ENCODE data around the gene CUEDC1. TPM values are rescaled to one million over a fixed set of nuclear protein-coding genes. Genes with fewer than 3 reads are reported as not detected.
"Not testable (repeated sequence)": the region's sequence is repeated elsewhere in the genome, so short reads cannot be mapped to it uniquely, and the experiment has no call there.

CUEDC1 gene
- total RNA-seq, 1 experiment from 2014 or later: 27.5 TPM

DNA sequence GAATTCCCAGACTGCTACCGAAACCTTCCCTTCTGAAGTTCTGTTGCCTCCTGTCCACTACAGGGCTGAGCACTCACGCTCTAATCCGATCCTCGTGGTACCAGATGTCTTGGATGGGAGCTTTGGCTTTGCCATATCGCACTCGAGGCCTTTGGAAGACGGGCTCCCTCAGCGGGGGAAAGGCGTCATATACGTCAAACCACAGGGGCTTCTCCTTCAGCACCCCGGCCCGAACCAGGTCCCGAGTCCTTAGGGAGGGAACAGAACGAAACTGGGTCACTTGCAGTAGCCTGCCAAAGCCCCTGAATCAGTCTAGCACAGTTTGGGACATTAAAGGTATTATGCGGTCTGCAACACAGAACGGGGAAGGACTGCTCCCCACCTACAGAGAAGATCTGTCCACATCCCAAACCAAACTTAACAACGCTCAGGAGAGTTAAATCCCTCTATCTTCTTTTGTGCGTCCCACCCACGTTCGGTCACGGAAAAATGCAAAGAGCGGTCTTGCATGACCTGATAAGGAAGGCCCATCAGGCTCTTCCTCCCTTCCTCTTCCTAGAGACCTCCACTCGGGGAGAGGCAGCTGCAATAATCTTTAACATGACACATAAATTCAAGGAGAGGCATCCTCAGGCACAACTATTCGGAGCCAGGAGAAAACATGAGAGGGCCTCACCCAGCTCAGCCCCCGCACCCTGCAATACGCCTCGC lies 105.9 kb downstream of the CUEDC1 start:
- ChIA-PET CTCF (interaction anchor here (1.0 to 1.2 kb wide), 4 partner anchors 10 to 158 kb away, joined by 3 to 10 read pairs (median 4); partner anchors contain the start of gene SRSF1), POLR2A (interaction anchor here (0.7 to 1.2 kb wide), 5 partner anchors 12 to 327 kb away, joined by 3 to 6 read pairs (median 3); partner anchors contain the start of gene SRSF1)
- Mint-ChIP-seq H3K4me3 (ENCODE audit: unreplicated experiment) (peak overlapping the region; percentile 92), H3K36me3 (ENCODE audit: insufficient read depth, unreplicated experiment) (peaks cover 43% of the 10 kb centered on the region), H3K4me1 (ENCODE audit: low read depth, unreplicated experiment) (peaks cover 26% of the 10 kb centered on the region), H3K27me3 (ENCODE audit: insufficient read depth, unreplicated experiment) (no peaks in the 10 kb centered on the region), H3K9me3 (ENCODE audit: unreplicated experiment) (no peaks in the 10 kb centered on the region), H3K27ac (ENCODE audit: unreplicated experiment) (peak overlapping the region; percentile 94)
- Histone ChIP-seq H3K27me3 (replicated peaks; ENCODE audit: control insufficient read depth, insufficient read depth, low read length) (no peaks in the 10 kb centered on the region), H3K36me3 (ENCODE audit: control insufficient read depth, insufficient read depth, low read length) (no peaks in the 10 kb centered on the region), H3K9me3 (no peaks in the 10 kb centered on the region), H3K4me1 (peaks cover 18% of the 10 kb centered on the region), H3K4me3 (ENCODE audit: low read depth, low read length) (peak overlapping the region; percentile 84)
- TF ChIP-seq, protein P1, sequence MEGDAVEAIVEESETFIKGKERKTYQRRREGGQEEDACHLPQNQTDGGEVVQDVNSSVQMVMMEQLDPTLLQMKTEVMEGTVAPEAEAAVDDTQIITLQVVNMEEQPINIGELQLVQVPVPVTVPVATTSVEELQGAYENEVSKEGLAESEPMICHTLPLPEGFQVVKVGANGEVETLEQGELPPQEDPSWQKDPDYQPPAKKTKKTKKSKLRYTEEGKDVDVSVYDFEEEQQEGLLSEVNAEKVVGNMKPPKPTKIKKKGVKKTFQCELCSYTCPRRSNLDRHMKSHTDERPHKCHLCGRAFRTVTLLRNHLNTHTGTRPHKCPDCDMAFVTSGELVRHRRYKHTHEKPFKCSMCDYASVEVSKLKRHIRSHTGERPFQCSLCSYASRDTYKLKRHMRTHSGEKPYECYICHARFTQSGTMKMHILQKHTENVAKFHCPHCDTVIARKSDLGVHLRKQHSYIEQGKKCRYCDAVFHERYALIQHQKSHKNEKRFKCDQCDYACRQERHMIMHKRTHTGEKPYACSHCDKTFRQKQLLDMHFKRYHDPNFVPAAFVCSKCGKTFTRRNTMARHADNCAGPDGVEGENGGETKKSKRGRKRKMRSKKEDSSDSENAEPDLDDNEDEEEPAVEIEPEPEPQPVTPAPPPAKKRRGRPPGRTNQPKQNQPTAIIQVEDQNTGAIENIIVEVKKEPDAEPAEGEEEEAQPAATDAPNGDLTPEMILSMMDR (IDR thresholded peaks at IDR 0.05; ENCODE audit: insufficient read depth in 1 of 2, low read depth in 1 of 2, low read length in 1 of 2, severe bottlenecking in 1 of 2, unreplicated experiment in 1 of 2): no peak
- intact Hi-C loops (cut with micrococcal nuclease; ENCODE audit: unreplicated experiment): no loop called here
- BruUV-seq (replicated peaks): no TSS peak
- no peak for DNase-seq

DNA sequence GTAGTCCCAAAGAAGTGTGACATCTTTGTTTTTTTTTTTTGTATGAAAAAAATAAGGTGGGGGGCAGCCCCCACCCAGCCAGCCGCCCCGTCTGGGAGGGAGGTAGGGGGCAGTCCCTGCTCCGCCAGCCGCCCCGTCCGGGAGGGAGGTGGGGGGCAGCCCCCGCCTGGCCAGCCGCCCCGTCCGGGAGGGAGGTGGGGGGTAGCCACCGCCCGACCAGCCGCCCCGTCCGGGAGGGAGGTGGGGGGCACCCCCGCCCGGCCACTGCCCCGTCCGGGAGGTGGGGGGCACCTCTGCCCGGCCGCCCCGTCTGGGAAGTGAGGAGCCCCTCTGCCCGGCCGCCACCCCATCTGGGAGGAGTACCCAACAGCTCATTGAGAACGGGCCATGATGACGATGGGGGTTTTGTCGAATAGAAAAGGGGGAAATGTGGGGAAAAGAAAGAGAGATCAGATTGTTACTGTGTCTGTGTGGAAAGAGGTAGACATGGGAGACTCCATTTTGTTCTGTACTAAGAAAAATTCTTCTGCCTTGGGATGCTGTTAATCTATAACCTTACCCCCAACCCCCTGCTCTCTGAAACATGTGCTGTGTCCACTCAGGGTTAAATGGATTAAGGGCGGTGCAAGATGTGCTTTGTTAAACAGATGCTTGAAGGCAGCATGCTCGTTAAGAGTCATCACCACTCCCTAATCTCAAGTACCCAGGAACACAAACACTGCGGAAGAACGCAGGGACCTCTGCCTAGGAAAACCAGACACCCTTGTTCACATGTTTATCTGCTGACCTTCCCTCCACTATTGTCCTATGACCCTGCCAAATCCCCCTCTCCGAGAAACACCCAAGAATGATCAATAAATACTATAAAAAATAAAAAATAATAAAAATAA lies 108.9 kb downstream of the CUEDC1 start:
- CTCF ChIA-PET; BruUV-seq (replicated peaks); H3K4me3 ChIP-seq (ENCODE audit: low read depth, low read length): not testable (repeated sequence)

GRCh38 chr17:57842280-57842679 lies 112.9 kb downstream of the CUEDC1 start:
- TF ChIP-seq, protein P1 (IDR thresholded peaks at IDR 0.05; ENCODE audit: insufficient read depth in 1 of 2, low read depth in 1 of 2, low read length in 1 of 2, severe bottlenecking in 1 of 2, unreplicated experiment in 1 of 2): no peak
- Mint-ChIP-seq H3K27me3 (ENCODE audit: insufficient read depth, unreplicated experiment) (no peaks in the 10 kb centered on the region), H3K4me3 (ENCODE audit: unreplicated experiment) (no peak overlapping the region), H3K9me3 (ENCODE audit: unreplicated experiment) (no peaks in the 10 kb centered on the region), H3K36me3 (ENCODE audit: insufficient read depth, unreplicated experiment) (peaks cover 80% of the 10 kb centered on the region), H3K27ac (ENCODE audit: unreplicated experiment) (no peak overlapping the region), H3K4me1 (ENCODE audit: low read depth, unreplicated experiment) (peaks cover 5% of the 10 kb centered on the region)
- Histone ChIP-seq H3K9me3 (no peaks in the 10 kb centered on the region), H3K36me3 (ENCODE audit: control insufficient read depth, insufficient read depth, low read length) (no peaks in the 10 kb centered on the region; the same call in 1 of the 2 replicates), H3K4me3 (ENCODE audit: low read depth, low read length) (no peak overlapping the region), H3K4me1 (0 out of 2 replicates have a peak, but pooled peaks cover 7% of the 10 kb centered on the region), H3K27me3 (replicated peaks; ENCODE audit: control insufficient read depth, insufficient read depth, low read length) (no peaks in the 10 kb centered on the region)
- ChIA-PET POLR2A (interaction anchor here (0.7 kb wide), 1 partner anchor 20 kb away, joined by 3 read pairs; no protein-coding TSS in a partner anchor), CTCF (interaction anchor here (0.6 kb wide), 1 partner anchor 9 kb away, joined by 3 read pairs; no protein-coding TSS in a partner anchor)
- intact Hi-C loops (cut with micrococcal nuclease; ENCODE audit: unreplicated experiment): no loop called here
- DNase-seq: no peak
- BruUV-seq (replicated peaks): no TSS peak

More for the DNA sequence above, 108.9 kb downstream of the CUEDC1 start:
- DNase-seq; H3K4me1 Mint-ChIP-seq (ENCODE audit: low read depth, unreplicated experiment); H3K27ac Mint-ChIP-seq (ENCODE audit: unreplicated experiment); H3K27me3 Mint-ChIP-seq (ENCODE audit: insufficient read depth, unreplicated experiment); H3K27me3 ChIP-seq (replicated peaks; ENCODE audit: control insufficient read depth, insufficient read depth, low read length); H3K36me3 ChIP-seq (ENCODE audit: control insufficient read depth, insufficient read depth, low read length); intact Hi-C loops (cut with micrococcal nuclease; ENCODE audit: unreplicated experiment); H3K4me3 Mint-ChIP-seq (ENCODE audit: unreplicated experiment); H3K4me1 ChIP-seq; H3K9me3 ChIP-seq; POLR2A ChIA-PET; H3K9me3 Mint-ChIP-seq (ENCODE audit: unreplicated experiment): not testable (repeated sequence)
- peaks cover 69% of the 10 kb centered on the region for H3K36me3 Mint-ChIP-seq (ENCODE audit: insufficient read depth, unreplicated experiment)

All from Caco-2 (cell line).